H9 (cell line): ENCODE results near the gene PTPN23. TPM values are rescaled to one million over a fixed set of nuclear protein-coding genes. Genes with fewer than 3 reads are reported as not detected.
A peak's percentile ranks its signal among the peaks of the same experiment; 100 is the strongest.

Experiments
- DNase-seq: peaks from one replicate; pipeline ENCODE4 v3.0.0-alpha.2; 2017
- H2AFZ ChIP-seq: one replicate; pipeline ENCODE4 v1.6.1; 2013; ENCODE audit warnings: mild to moderate bottlenecking, low read length, control low read depth, moderate library complexity
- H2AK5ac ChIP-seq: 2 replicates; pipeline ENCODE4 v1.6.1; 2013; ENCODE audit warnings: low read length, control low read depth, mixed read lengths; ENCODE audit not compliant: insufficient read length
- H2BK120ac ChIP-seq: one replicate; pipeline ENCODE4 v1.6.1; 2013; ENCODE audit warnings: low read depth, mild to moderate bottlenecking, low read length, control low read depth, inconsistent platforms; ENCODE audit not compliant: poor library complexity, severe bottlenecking
- H2BK12ac ChIP-seq: 2 replicates; pipeline ENCODE4 v1.6.1; 2013; ENCODE audit warnings: low read length, control low read depth, mixed read lengths, low read depth; ENCODE audit not compliant: insufficient read length
- H2BK15ac ChIP-seq: 2 replicates; pipeline ENCODE4 v1.6.1; 2013; ENCODE audit warnings: low read depth, low read length, control low read depth
- H2BK20ac ChIP-seq: one replicate; pipeline ENCODE4 v1.6.1; 2013; ENCODE audit warnings: low read depth, mild to moderate bottlenecking, low read length, control low read depth, inconsistent platforms; ENCODE audit not compliant: poor library complexity, severe bottlenecking
- H2BK5ac ChIP-seq: 2 replicates; pipeline ENCODE4 v1.6.1; 2013; ENCODE audit warnings: low read length, control low read depth, mixed read lengths; ENCODE audit not compliant: insufficient read length
- H3K14ac ChIP-seq: 2 replicates; pipeline ENCODE4 v1.6.1; 2013; ENCODE audit warnings: low read length, control low read depth; ENCODE audit not compliant: insufficient read depth
- H3K18ac ChIP-seq: 2 replicates; pipeline ENCODE4 v1.6.1; 2013; ENCODE audit warnings: low read depth, mild to moderate bottlenecking, mixed read lengths, low read length, control low read depth; ENCODE audit not compliant: insufficient read length
- H3K23ac ChIP-seq: 2 replicates; pipeline ENCODE4 v1.6.1; 2013; ENCODE audit warnings: low read length, control low read depth, mixed read lengths, low read depth; ENCODE audit not compliant: insufficient read length
- H3K23me2 ChIP-seq: 2 replicates; pipeline ENCODE4 v1.6.1; 2013; ENCODE audit warnings: low read depth, mild to moderate bottlenecking, mixed read lengths, low read length, control low read depth; ENCODE audit not compliant: insufficient read length, poor library complexity, severe bottlenecking
- H3K27ac ChIP-seq: 2 replicates; pipeline ENCODE4 v1.5.1; 2013; ENCODE audit warnings: low read length, control low read depth, mixed read lengths, low read depth; ENCODE audit not compliant: insufficient read length
- H3K27me3 ChIP-seq: 2 replicates; pipeline ENCODE4 v1.6.1; 2013; ENCODE audit warnings: low read length, control low read depth, inconsistent platforms; ENCODE audit not compliant: insufficient read depth
- H3K4ac ChIP-seq: 2 replicates; pipeline ENCODE4 v1.6.1; 2013; ENCODE audit warnings: low read depth, mild to moderate bottlenecking, control low read depth, inconsistent platforms, low read length, moderate library complexity
- H3K4me1 ChIP-seq: 2 replicates; pipeline ENCODE4 v1.6.1; 2013; ENCODE audit warnings: low read length, control low read depth, inconsistent platforms; ENCODE audit not compliant: insufficient read depth
- H3K4me2 ChIP-seq: 2 replicates; pipeline ENCODE4 v1.6.1; 2013; ENCODE audit warnings: low read length, control low read depth, mixed read lengths; ENCODE audit not compliant: insufficient read length, insufficient read depth
- H3K56ac ChIP-seq: 2 replicates; pipeline ENCODE4 v1.6.1; 2013; ENCODE audit warnings: low read depth, mild to moderate bottlenecking, mixed read lengths, low read length, control low read depth; ENCODE audit not compliant: insufficient read length
- H3K79me1 ChIP-seq: 2 replicates; pipeline ENCODE4 v1.6.1; 2013; ENCODE audit warnings: low read depth, mild to moderate bottlenecking, moderate library complexity, low read length, control low read depth, inconsistent platforms; ENCODE audit not compliant: insufficient read depth, poor library complexity, severe bottlenecking
- H3K79me2 ChIP-seq: 2 replicates; pipeline ENCODE4 v1.6.1; 2013; ENCODE audit warnings: low read length, control low read depth, inconsistent platforms; ENCODE audit not compliant: insufficient read depth
- H3K9ac ChIP-seq: 2 replicates; pipeline ENCODE4 v1.6.1; 2013; ENCODE audit warnings: low read length, control low read depth, mixed read lengths; ENCODE audit not compliant: insufficient read length; ENCODE audit errors: extremely low read depth
- H3K9me3 ChIP-seq: one replicate; pipeline ENCODE4 v1.6.1; 2013; ENCODE audit warnings: low read depth, low read length, inconsistent platforms; ENCODE audit not compliant: control insufficient read depth
- H3T11ph ChIP-seq: one replicate; pipeline ENCODE4 v1.6.1; 2013; ENCODE audit warnings: mild to moderate bottlenecking, low read length, control low read depth, inconsistent platforms
- H4K20me1 ChIP-seq: one replicate; pipeline ENCODE4 v1.6.1; 2013; ENCODE audit not compliant: control insufficient read depth, insufficient read length, insufficient read depth
- H4K5ac ChIP-seq: 2 replicates; pipeline ENCODE4 v1.6.1; 2013; ENCODE audit warnings: low read depth, mild to moderate bottlenecking, mixed read lengths, low read length, control low read depth; ENCODE audit not compliant: insufficient read length
- H4K8ac ChIP-seq: replicated peaks from 2 replicates; pipeline ENCODE4 v1.6.1; 2013; ENCODE audit warnings: low read length, control low read depth, mixed read lengths, low read depth; ENCODE audit not compliant: insufficient read length
- H4K91ac ChIP-seq: 2 replicates; pipeline ENCODE4 v1.6.1; 2013; ENCODE audit warnings: low read depth, mild to moderate bottlenecking, moderate library complexity, mixed read lengths, low read length, control low read depth; ENCODE audit not compliant: insufficient read length
- H3K27ac Mint-ChIP-seq, 3 experiments: 2 replicates in 2 of 3; 3 replicates in 1 of 3; pipeline ENCODE4 v1.8.0; 2020 to 2021; ENCODE audit warnings: mixed read lengths in 3 of 3, mild to moderate bottlenecking in 1 of 3, moderate library complexity in 1 of 3
- H3K27me3 Mint-ChIP-seq: 2 replicates; pipeline ENCODE4 v1.8.0; 2021; ENCODE audit warnings: low read depth, mild to moderate bottlenecking, moderate library complexity, mixed read lengths
- H3K36me3 Mint-ChIP-seq, 3 experiments: 2 replicates in 2 of 3; 3 replicates in 1 of 3; pipeline ENCODE4 v1.8.0; 2020 to 2021; ENCODE audit warnings: low read depth in 3 of 3, mixed read lengths in 3 of 3; ENCODE audit not compliant: insufficient read depth in 1 of 3
- H3K4me1 Mint-ChIP-seq, 2 experiments: 2 replicates each; pipeline ENCODE4 v1.8.0; 2020; ENCODE audit warnings: mixed read lengths in 2 of 2
- H3K4me3 Mint-ChIP-seq, 2 experiments: 2 replicates in 1 of 2; 3 replicates in 1 of 2; pipeline ENCODE4 v1.8.0; 2020 to 2021; ENCODE audit warnings: mild to moderate bottlenecking in 2 of 2, mixed read lengths in 2 of 2, moderate library complexity in 1 of 2
- H3K9me3 Mint-ChIP-seq, 2 experiments: 2 replicates in 1 of 2; 3 replicates in 1 of 2; pipeline ENCODE4 v1.8.0; 2020; ENCODE audit warnings: mild to moderate bottlenecking in 2 of 2, mixed read lengths in 2 of 2, moderate library complexity in 1 of 2
- WGBS: extraction: QIAGEN DNeasy Blood & Tissue Kit; methylation state at CpG from one replicate; pipeline ENCODE4 v1.1.7; 2013; ENCODE audit warnings: missing lambda C conversion rate, low lambda C conversion rate, mixed read lengths; ENCODE audit not compliant: insufficient read length; ENCODE audit errors: extremely low coverage; 5-methylcytosine and 5-hydroxymethylcytosine counted together
- total RNA-seq: library from RNA; stranded (reverse); gene quantifications from 2 replicates; pipeline ENCODE4 v1.2.1, GENCODE V29; 2021
- TF ChIP-seq, protein P1 (sequence below): fragments of 200-600 bp; sonication (generic); conservative IDR thresholded peaks from 3 replicates; pipeline ENCODE4 v1.8.0; 2021; ENCODE audit warnings: antibody characterized with exemption, mild to moderate bottlenecking

Gene PTPN23
- total RNA-seq, 1 experiment from 2014 or later: 42.2 TPM

DNA sequence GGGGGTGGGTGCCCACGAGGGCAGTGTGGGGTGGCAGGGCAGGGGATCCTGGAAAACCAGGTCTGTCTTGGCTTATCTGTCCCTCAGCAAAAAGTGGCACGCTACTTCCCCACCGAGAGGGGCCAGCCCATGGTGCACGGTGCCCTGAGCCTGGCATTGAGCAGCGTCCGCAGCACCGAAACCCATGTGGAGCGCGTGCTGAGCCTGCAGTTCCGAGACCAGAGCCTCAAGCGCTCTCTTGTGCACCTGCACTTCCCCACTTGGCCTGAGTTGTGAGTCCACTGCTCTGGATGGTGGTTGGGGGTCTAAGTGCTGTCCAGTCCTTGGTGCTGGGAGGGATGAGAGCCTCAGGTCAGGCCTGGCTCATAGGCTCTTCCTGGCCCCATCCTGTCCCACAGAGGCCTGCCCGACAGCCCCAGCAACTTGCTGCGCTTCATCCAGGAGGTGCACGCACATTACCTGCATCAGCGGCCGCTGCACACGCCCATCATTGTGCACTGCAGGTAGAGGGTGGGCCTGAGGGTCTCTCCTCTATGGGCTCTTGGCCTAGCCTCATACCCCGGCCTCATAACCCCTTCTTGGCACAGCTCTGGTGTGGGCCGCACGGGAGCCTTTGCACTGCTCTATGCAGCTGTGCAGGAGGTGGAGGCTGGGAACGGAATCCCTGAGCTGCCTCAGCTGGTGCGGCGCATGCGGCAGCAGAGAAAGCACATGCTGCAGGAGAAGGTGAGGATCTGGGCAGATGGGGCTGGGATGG is 31.1 kb downstream of the PTPN23 start:
- Histone ChIP-seq H4K5ac (no peak overlapping the region), H2BK120ac (no peak overlapping the region), H3K9me3 (no peaks in the 10 kb centered on the region), H3K23me2 (no peaks in the 10 kb centered on the region), H3K18ac (no peak overlapping the region), H4K91ac (no peak overlapping the region), H3K79me1 (no peaks in the 10 kb centered on the region), H3K9ac (no peak overlapping the region), H3K4me2 (no peak overlapping the region), H3K79me2 (no peaks in the 10 kb centered on the region), H2BK15ac (no peak overlapping the region), H2BK5ac (no peak overlapping the region), H3T11ph (no peak overlapping the region), H2AFZ (no peak overlapping the region), H3K27me3 (no peaks in the 10 kb centered on the region), H4K20me1 (no peaks in the 10 kb centered on the region), H2BK12ac (no peak overlapping the region), H3K56ac (no peak overlapping the region), H3K23ac (no peak overlapping the region), H2AK5ac (no peak overlapping the region), H2BK20ac (no peak overlapping the region), H4K8ac (no peak overlapping the region), H3K4ac (no peak overlapping the region), H3K4me1 (no peaks in the 10 kb centered on the region), H3K14ac (no peak overlapping the region), H3K27ac (no peak overlapping the region)
- Mint-ChIP-seq H3K4me1 (peaks cover 4 to 12% of the 10 kb centered on the region in 2 experiments), H3K4me3 (no peak overlapping the region), H3K36me3 (peaks cover 36 to 67% (median 66%) of the 10 kb centered on the region in 3 experiments), H3K27ac (peak overlapping the region in 1 of 3 experiments; percentile 61; a peak in 1 of 7 replicates), H3K27me3 (no peaks in the 10 kb centered on the region; the same call in 1 of the 2 replicates), H3K9me3 (peaks cover 0 to 5% of the 10 kb centered on the region in 2 experiments; a peak in 3 of 5 replicates)
- no peak for DNase-seq
- TF ChIP-seq, protein P1, sequence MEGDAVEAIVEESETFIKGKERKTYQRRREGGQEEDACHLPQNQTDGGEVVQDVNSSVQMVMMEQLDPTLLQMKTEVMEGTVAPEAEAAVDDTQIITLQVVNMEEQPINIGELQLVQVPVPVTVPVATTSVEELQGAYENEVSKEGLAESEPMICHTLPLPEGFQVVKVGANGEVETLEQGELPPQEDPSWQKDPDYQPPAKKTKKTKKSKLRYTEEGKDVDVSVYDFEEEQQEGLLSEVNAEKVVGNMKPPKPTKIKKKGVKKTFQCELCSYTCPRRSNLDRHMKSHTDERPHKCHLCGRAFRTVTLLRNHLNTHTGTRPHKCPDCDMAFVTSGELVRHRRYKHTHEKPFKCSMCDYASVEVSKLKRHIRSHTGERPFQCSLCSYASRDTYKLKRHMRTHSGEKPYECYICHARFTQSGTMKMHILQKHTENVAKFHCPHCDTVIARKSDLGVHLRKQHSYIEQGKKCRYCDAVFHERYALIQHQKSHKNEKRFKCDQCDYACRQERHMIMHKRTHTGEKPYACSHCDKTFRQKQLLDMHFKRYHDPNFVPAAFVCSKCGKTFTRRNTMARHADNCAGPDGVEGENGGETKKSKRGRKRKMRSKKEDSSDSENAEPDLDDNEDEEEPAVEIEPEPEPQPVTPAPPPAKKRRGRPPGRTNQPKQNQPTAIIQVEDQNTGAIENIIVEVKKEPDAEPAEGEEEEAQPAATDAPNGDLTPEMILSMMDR: no peak
- no CpG with 5 or more reads among the region's 24 CpGs for WGBS
